ENCODE results near the gene BECN2.

- no peak for TF ChIP-seq POLR2A (IDR thresholded peaks at IDR 0.05)
- TF ChIP-seq CTCF (IDR thresholded peaks at IDR 0.05): no peak
Observed at GRCh38 chr1:241939798-241940197, 17.8 kb upstream of the BECN2 start.

Measured in transverse colon (tissue), 3 donors.